GM19035 (cell line): ENCODE data around the gene PIEZO1.
"Not testable (repeated sequence)": the region's sequence is repeated elsewhere in the genome, so short reads cannot be mapped to it uniquely, and the experiment has no call there.

ENCODE experiments used
- ATAC-seq: cut with Tn5 transposase; IDR thresholded peaks from one replicate; pipeline ENCODE4 v1.9.1; 2021; ENCODE audit not compliant: unreplicated experiment

Gene PIEZO1

DNA sequence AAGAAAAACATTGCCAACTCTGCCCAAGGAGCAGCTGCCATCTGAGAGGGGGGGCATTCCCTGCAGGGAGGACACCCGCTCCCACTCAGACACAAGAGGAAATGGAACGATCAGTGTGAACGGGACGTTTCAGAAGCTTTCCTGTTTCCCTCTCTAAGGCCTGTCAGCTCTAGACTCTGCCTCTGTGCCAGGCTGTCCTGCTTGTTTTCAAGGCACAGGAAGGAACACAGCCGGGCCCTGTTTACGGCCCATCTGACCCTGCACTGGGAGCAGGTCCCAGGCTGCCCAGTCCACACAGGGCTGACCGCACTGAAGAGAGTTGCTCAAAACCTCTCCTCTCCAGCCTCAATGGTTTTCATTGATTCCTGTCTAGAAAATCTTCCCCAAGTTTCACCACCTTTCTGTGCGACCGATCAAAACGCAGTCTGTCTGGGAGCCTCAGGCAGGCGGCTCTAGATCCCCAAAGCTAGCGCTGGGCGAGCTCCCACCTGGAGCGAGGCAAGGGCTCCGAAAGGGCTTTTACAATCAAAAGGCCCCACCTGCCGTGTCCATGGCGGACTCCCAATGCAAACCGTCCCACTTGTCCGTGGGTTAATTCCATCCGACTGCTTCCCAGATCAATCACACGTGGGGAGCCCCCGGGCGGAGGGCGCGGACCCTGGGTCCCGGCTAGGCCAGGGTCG, 1.5 kb downstream of the PIEZO1 start:
- ATAC-seq = no peak

DNA sequence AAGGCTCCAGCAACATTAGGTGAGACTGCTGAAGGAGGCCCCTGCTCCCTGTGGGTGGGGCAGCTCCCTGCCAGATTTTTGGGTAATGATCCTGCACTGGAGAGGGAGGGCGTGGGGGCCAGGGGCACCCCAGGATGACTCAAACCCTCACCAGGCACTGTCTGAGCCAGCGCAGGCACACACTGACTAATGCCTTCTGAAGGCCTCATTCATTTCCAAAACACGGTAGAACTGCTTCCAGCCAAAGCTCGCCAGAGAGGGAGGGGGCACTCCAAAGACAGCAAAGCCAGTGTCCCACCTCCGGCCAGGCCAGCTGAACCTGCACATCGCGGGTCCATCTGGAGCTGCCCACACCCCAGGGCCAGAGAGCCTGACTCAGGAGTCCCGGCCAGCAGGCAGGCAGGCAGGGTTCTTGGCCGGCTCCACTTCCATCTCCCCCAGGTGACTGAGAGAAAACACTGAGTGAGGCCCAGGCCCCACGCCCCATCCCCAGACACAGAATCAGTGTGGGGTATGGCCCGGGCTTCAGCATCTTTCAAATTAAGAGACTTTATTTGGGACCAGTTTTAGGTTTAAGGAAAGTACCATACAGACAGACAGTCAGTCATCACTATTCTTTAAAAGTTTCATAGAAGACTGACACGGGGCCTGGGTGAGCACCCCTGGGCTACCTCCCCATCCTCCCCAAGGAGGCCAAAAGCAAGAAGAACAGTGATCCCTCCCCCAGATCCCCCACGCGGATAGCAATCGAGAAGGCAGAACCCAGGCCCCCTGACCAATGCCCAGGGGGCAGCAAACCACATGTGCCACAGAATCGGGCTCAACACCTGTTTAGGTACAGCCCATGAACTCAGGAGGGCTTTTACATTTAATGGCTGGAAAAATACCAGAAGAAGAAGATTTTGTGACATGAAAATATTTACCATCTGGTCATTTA, 2.3 kb downstream of the PIEZO1 start:
- no peak for ATAC-seq

DNA sequence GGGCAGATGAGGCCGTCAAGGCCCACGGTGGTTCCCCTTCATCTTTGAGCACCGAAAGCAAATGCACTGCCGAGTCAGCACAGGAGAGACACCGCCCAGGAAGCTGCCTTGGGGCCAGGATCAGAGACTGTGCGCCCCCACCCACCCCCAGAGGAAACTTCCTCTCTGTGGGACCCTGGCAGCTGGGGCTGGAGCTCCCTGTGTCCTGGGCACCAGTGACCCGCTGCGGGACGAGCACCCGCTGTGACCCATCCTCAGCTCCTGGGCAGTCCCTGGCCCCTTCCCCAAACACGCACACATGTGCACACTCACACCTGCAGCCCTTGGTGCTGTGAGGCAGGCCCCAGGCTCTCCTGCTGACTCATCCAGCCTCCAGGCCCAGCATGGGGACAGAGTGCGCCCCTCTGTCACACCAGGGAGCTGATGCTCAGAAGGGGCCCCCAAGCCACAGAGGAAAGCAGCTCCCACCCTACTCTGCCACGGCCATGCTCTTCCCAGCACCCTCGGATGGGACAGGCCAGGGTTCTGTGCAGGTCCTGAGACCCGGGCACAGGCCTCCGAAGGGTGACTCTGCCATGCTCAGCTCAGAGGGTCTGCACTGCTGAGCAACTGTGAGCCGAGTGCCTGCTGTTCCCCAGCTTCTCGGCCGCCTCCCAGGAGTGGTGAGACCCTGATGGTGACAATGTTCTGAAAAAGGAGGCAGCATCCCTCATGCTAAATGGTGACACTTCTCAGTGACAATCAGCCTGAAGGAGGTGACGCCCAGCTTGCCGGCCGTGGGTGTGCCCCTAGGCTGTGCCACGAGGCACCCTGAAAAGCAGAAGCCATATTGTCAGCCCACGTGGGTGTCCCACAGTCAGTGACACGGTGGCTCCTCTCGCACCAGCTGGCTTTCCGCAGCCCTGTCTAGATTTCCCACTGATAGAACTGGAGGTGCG, 3.6 kb downstream of the PIEZO1 start:
- ATAC-seq = no peak

DNA sequence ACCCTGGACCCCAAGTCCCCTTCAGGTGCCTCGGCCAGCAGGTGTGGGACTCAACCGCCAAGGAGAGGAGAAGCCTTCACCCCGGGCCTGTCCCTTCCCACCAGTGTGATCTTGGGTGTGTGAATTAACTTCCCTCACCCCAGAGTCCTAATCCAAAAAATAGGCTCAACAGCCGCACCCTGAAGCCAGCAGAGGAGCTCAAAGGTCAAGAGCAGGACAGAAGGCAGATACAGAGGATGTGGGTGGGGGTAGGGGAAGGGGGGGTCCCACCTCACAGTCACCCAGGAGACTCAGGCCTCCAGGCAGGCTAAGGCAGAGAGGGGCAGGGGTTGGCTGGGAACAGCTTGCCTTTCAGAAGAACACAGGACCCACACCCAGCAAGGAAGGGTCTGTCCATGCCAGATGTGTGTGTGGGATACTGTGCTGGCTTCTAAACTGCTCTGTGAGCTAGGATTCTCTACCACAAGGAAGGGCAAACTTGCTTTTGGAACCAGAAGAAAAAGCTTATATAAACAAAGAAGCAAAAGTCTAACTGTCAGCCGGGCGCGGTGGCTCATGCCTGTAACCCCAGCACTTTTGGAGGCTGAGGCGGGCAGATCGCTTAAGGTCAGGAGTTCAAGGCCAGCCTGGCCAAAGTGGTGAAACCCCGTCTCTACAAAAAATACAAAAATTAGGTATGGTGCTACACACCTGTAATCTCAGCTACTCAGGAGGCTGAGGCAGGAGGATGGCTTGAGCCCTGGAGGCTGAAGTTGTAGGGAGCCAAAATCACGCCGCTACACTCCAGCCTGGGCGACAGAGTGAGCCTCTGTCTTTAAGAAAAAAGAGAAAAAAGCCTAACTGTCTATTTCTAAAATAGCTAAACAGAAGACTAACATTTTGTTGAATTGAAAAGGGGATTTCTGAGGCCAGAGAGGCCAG, 4.6 kb downstream of the PIEZO1 start:
- no peak for ATAC-seq

DNA sequence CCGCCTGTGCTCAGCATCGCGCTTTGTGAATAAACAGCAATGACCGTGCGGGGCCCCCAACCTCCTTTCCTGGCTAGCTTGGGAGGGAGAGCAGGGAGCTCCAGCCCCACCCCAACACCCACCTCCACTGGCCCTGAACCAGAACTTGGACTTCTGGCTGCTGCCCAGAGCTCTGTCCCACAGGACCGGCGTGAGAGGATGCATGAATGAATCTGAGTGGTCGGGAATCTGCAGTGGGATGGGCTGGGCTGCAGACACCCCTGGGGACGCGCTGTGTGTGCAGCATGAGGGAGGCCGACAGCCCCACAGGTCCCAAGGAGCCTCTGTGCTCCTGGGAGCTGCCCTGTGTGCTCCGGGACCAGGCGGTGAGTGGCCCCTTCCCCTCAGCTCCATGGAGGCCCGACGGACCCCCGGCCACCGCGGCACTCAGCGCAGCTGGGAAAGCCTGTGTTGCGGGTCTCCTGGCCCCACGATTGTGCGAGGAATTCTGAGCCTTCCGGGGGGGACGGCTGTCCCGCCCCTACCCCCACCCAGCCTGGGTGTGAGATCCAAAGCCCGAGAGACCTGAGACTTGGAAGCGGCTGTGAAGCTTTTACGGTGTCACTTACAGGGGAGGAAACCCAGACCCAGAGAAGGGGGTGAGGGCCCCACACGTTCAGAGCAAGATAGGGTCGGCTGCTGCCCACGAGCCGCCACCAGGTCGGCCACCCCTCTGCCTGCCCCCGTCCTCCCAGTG, 5.4 kb downstream of the PIEZO1 start:
- ATAC-seq = no peak

GRCh38 chr16:88778541-88779065, 6.4 kb downstream of the PIEZO1 start:
- no peak for ATAC-seq

GRCh38 chr16:88778271-88778525, 6.8 kb downstream of the PIEZO1 start:
- ATAC-seq = no peak

DNA sequence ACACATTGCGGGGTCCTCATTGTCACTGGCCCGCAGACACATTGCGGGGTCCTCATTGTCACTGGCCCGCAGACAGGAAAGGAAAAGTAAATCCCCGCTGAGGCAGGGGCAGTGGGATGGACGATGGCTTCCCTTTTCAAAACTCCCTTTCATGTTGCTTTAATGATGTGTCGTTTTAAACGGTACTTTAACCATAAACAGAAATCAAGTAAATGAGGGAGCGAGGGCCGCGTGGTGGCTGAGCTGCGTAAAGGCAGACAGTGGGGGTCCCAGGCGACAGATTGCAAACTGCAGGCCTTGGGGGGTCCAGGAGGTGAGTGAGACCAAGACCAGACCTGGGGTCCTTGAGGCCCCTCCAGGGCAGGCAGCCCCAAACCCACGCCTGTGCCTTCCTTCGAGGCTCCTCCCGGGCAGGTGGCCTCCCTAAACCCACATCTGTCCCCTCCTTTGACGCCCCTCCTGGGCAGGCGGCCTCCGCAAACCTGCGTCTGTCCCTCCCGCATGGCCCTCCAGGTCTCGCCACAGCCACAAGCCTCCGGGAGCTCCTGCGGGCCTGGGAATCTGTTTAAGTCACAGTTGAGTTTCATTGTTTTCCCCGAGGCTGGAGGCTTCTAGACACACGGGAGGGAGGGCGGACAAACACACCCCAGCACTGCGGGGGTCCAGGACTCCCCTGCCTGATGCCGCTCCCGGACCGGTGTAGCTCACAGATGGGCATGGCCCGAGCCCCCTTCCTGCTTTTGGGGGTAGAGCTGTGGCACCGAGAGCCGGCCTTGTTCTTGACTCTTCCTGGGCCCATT, 7.3 kb downstream of the PIEZO1 start:
- no peak for ATAC-seq

DNA sequence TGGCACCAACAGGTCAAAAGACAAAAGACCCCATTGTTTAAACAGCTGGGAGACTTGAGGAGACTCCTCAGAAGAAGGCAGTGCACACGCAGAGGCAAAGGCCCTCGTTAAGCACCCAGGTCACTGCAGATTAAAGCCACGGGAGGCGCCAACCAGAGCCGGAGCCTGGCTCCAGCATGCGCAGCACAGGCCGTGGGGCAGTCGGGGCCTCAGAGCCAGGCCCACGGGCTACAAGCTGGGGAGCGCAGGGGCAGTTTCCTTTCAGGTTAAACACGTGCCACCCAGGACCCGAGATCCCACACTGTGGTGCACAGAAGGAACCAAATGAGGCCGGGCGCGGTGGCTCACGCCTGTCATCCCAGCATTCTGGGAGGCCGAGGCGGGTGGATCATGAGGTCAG, 9.2 kb downstream of the PIEZO1 start:
- ATAC-seq = no peak

DNA sequence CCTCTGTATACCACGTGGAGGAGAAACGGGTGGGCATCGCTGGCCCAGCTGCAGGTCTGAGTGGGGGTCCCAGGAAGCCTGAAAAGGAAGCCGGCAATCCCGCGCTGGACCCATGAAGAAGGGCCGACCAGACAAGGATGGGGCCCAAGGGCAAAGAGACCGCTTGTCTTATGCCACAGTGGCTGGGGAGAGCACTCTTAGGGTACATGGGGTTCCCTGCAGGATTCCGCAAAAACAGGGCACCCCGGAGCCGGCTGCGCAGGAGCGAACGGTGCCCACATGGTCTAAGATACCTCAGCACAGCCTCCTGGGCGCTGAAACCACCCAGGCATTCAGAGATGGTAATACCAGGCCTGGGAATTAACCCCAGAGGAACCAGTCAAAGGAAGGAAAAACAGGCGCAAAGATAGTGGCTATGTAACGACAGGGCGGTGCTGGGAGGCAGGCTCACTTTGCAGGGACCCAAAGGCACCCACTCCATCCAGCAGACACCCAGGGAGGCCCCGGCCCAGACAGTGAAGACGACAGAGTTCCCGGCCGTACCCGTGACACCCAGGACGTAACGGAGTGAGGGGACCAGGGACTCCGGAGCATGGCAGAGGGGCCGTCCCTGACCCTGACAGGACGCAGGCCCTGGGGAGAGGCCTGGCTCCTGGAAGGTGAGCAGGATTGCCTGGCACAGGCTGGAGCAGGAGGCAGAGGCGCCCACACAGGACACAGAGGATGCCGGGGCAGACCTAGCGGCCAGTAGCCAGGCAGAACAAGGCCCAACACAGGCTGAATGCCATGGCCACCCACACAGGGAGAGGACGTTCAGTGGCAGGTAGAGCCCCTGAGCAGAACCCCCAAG, 10.3 kb downstream of the PIEZO1 start:
- no peak for ATAC-seq

- ATAC-seq = no peak
These were observed 11.2 kb downstream of the PIEZO1 start for GRCh38 chr16:88773812-88774291.

GRCh38 chr16:88772871-88773811, 11.9 kb downstream of the PIEZO1 start:
- ATAC-seq = no peak

GRCh38 chr16:88771781-88772180, 13.2 kb downstream of the PIEZO1 start:
- not testable (repeated sequence) for ATAC-seq

GRCh38 chr16:88771294-88771772, 13.7 kb downstream of the PIEZO1 start:
- ATAC-seq = no peak

- ATAC-seq = no peak
These were observed 14.3 kb downstream of the PIEZO1 start for GRCh38 chr16:88770461-88771293.
